ENCODE data around the gene STRIT1.
"Not testable (repeated sequence)": the region's sequence is repeated elsewhere in the genome, so short reads cannot be mapped to it uniquely, and the experiment has no call there.

The STRIT1 gene

GRCh38 chr3:155312781-155313180 lies 19.3 kb upstream of the STRIT1 start:
- DNase-seq: no peak

- no peak for DNase-seq
Observed at GRCh38 chr3:155309581-155309980, 16.1 kb upstream of the STRIT1 start.

GRCh38 chr3:155308831-155309230 lies 15.3 kb upstream of the STRIT1 start:
- no peak for DNase-seq

GRCh38 chr3:155307183-155307582 lies 13.7 kb upstream of the STRIT1 start:
- DNase-seq: no peak

GRCh38 chr3:155304394-155304793 lies 10.9 kb upstream of the STRIT1 start:
- DNase-seq: no peak

GRCh38 chr3:155303540-155304097 lies 10.1 kb upstream of the STRIT1 start:
- no peak for DNase-seq

GRCh38 chr3:155302891-155303290 lies 9.4 kb upstream of the STRIT1 start:
- no peak for DNase-seq

GRCh38 chr3:155302481-155302880 lies 9.0 kb upstream of the STRIT1 start:
- DNase-seq: no peak

GRCh38 chr3:155297100-155297499 lies 3.6 kb upstream of the STRIT1 start:
- DNase-seq: no peak

- no peak for DNase-seq
Observed at GRCh38 chr3:155296413-155296812, 2.9 kb upstream of the STRIT1 start.

GRCh38 chr3:155292693-155293092 lies 790 bp downstream of the STRIT1 start:
- DNase-seq: no peak

GRCh38 chr3:155292133-155292532 lies 1.4 kb downstream of the STRIT1 start:
- no peak for DNase-seq

- no peak for DNase-seq
Observed at GRCh38 chr3:155286736-155287135, 6.7 kb downstream of the STRIT1 start.

GRCh38 chr3:155285936-155286335 lies 7.5 kb downstream of the STRIT1 start:
- no peak for DNase-seq

- DNase-seq: no peak
Observed at GRCh38 chr3:155283092-155284056, 10.1 kb downstream of the STRIT1 start.

- DNase-seq: no peak
Observed at GRCh38 chr3:155282385-155283091, 10.9 kb downstream of the STRIT1 start.

GRCh38 chr3:155281912-155282311 lies 11.6 kb downstream of the STRIT1 start:
- no peak for DNase-seq

GRCh38 chr3:155276089-155276488 lies 17.4 kb downstream of the STRIT1 start:
- DNase-seq: not testable (repeated sequence)

GRCh38 chr3:155275159-155275754 lies 18.2 kb downstream of the STRIT1 start:
- not testable (repeated sequence) for DNase-seq

GRCh38 chr3:155274435-155274834 lies 19.0 kb downstream of the STRIT1 start:
- not testable (repeated sequence) for DNase-seq

GRCh38 chr3:155271343-155271613 lies 22.2 kb downstream of the STRIT1 start:
- no peak for DNase-seq

GRCh38 chr3:155270485-155271342 lies 22.8 kb downstream of the STRIT1 start:
- no peak for DNase-seq

- DNase-seq: no peak
Observed at GRCh38 chr3:155270063-155270462, 23.4 kb downstream of the STRIT1 start.

All from NCI-H524 (cell line).